ENCODE data around the gene TSPAN10.

TSPAN10 gene

GRCh38 chr17:81660441-81660840, 23.4 kb downstream of the TSPAN10 start:
- H3K4me3 ChIP-seq (replicated peaks; ENCODE audit: low read depth, low read length): no peak overlapping the region
- TF ChIP-seq CTCF (IDR thresholded peaks at IDR 0.05; ENCODE audit: low read depth, low read length, missing control alignments): no peak
- no peak for DNase-seq (ENCODE audit: extremely low read depth, low read depth)

- TF ChIP-seq CTCF (IDR thresholded peaks at IDR 0.05; ENCODE audit: low read depth, low read length, missing control alignments): no peak
- no peak for DNase-seq (ENCODE audit: extremely low read depth, low read depth)
- H3K4me3 ChIP-seq (replicated peaks; ENCODE audit: low read depth, low read length): no peak overlapping the region
Measured at GRCh38 chr17:81662002-81662401, 25.0 kb downstream of the TSPAN10 start.

GRCh38 chr17:81664051-81664470, 27.1 kb downstream of the TSPAN10 start:
- TF ChIP-seq CTCF (IDR thresholded peaks at IDR 0.05; ENCODE audit: low read depth, low read length, missing control alignments): no peak
- no peak for DNase-seq (ENCODE audit: extremely low read depth, low read depth)

GRCh38 chr17:81665205-81666091, 28.5 kb downstream of the TSPAN10 start:
- peak overlapping the region; percentile 97 for H3K4me3 ChIP-seq (replicated peaks; ENCODE audit: low read depth, low read length)
- DNase-seq (ENCODE audit: extremely low read depth, low read depth): no peak
- TF ChIP-seq CTCF (IDR thresholded peaks at IDR 0.05; ENCODE audit: low read depth, low read length, missing control alignments): no peak

More at GRCh38 chr17:81664051-81664470, 27.1 kb downstream of the TSPAN10 start:
- H3K4me3 ChIP-seq (replicated peaks; ENCODE audit: low read depth, low read length): no peak overlapping the region

GRCh38 chr17:81666092-81666341, 29.0 kb downstream of the TSPAN10 start:
- H3K4me3 ChIP-seq (replicated peaks; ENCODE audit: low read depth, low read length): peak overlapping the region; percentile 97
- no peak for DNase-seq (ENCODE audit: extremely low read depth, low read depth)
- no peak for TF ChIP-seq CTCF (IDR thresholded peaks at IDR 0.05; ENCODE audit: low read depth, low read length, missing control alignments)

GRCh38 chr17:81666342-81667191, 29.6 kb downstream of the TSPAN10 start, which contains the start of the genes CCDC137 and OXLD1:
Gene CCDC137 (plus strand): TSS chr17:81666737. CDS start chr17:81666767, 30 bp downstream.
Gene OXLD1 (minus strand): TSS chr17:81666605. CDS start chr17:81666577, 28 bp downstream.
- H3K4me3 ChIP-seq (replicated peaks; ENCODE audit: low read depth, low read length): peak within 1 kb of the TSS; percentile 97
- no peak for TF ChIP-seq CTCF (IDR thresholded peaks at IDR 0.05; ENCODE audit: low read depth, low read length, missing control alignments)
- DNase-seq (ENCODE audit: extremely low read depth, low read depth): peak; percentile 82
